ENCODE measurements around the gene GPR132.
"Not testable (repeated sequence)": the region's sequence is repeated elsewhere in the genome, so short reads cannot be mapped to it uniquely, and the experiment has no call there.

Gene GPR132, protein sequence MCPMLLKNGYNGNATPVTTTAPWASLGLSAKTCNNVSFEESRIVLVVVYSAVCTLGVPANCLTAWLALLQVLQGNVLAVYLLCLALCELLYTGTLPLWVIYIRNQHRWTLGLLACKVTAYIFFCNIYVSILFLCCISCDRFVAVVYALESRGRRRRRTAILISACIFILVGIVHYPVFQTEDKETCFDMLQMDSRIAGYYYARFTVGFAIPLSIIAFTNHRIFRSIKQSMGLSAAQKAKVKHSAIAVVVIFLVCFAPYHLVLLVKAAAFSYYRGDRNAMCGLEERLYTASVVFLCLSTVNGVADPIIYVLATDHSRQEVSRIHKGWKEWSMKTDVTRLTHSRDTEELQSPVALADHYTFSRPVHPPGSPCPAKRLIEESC

DNA sequence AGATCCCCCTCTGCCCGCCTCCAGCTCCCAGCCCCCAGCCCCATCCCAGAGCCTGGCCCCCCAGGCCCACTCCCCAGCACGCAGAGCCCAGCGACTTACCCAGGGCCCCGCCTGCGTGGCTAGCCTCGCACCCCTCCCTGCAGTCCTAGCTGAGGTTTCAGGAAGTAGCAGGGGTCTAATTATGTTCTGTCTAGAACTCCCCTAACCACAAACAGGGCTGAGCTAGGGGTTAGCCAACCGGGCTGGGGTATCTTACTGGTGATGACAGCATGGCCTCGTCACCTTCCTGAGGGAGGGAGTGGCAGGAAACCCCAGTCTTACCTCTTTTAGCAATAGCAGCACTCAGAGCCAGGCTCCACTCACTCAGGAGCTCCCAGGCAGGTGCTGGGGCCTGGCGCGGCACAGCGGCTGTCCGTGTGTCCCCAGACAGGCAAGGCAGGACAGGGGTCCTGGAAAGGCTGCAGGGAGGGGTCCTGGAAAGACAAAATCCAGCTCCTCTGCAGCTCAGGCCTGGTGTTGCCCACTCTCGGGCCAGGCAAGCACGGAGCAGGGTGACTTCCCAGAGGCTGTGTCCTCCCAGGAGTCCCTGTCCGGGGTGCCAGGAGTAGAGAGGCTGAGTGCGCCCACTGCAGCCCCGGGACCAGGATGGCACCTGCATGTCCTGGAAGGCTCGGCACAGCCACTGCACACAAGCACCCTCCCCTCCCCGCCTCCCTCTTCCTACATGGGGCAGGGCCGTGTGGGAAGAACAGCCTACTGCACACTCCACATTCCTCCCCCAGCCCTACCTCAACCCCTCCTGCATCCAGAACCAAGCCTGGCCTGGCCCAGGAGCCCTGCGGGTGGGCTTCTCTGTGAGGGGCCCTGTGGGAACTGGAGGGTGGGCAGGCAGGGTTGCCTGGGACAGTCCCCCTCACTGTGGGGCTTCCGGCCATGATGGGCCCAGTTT is at the start of gene GPR132:
TSS of gene GPR132 (minus strand) at position 151 of the 949 bp plus-strand sequence. CDS start 10,010 bp downstream, outside the sequence.
- peak; percentile 84 for DNase-seq

DNA sequence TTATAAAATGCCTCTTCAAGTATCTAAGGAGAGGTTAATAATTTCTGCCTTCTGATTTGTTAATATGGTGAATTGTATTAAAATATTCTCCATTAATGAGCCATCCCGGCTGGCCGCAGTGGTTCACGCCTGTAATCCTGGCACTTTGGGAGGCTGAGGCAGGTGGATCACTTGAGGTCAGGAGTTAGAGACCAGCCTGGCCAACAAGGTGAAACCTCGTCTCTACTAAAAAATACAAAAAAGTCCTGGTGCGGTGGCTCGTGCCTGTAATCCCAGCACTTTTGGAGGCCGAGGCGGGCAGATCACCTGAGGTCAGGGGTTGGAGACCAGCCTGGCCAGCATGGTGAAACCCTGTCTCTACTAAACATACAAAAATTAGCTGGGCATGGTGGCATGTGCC is 44.0 kb upstream of the GPR132 start:
- not testable (repeated sequence) for DNase-seq

DNA sequence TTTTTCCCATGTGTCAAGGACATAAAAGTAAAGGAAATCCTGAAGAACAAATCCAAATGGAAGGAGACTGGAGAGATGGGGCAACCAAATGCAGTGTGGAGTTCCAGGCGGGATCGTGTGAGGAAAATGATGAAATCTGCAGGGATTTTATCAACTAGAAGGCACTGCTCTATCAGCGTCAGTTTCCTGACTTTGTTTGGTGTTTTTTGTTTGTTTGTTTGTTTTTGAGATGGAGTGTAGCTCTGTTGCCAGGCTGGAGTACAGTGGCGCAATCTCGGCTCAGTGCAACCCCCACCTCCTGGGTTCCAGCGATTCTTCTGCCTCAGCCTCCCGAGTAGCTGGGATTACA is 43.3 kb upstream of the GPR132 start:
- DNase-seq, result no peak

DNA sequence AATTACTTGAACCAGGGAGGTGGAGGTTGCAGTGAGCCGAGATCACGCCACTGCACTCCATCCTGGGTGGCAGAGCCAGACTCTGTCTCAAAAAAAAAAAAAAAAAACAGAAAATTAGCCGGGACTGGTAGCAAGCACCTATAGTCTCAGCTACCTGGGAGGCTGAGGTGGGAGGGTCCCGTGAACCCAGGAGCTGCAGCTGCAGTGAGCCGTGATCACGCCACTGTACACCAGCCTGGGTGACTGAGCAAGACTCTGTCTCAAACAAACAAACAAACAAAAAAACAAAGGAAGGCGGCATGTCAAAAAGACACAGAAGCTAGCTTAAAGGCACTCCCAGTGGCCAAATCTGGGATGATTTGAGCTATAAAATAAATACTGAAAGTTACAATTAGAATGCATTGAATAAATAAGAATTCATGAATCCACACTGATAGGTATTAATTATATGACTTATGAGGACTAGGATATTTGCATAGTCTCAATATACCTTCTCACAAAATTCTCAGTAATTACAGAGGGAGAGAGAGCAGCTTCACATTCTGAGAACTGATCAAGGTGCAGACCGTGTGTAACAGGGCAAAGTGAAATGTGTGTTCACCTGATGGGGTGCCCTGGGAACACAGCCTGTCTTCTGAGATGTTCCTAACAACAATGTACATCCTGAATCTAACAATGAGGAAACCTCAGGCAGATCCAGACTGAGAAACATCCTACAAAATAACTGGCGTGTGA is 42.7 kb upstream of the GPR132 start:
- DNase-seq, result no peak

DNA sequence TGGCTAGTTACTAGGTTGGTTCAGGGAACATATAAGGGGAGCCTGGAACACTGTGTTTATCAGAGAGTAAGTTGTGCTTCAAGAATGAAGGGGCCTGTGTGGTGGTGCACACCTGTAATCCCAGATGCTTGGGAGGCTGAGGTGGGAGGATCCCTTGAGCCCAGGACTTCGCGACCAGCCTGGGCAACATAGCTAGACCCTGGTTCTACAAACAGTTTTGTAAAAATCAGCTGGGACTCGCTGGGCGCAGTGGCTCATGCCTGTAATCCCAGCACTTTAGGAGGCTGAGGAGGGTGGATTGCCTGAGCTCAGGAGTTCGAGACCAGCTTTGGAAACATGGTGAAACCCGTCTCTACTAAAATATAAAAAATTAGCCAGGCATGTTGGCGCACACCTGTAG is 42.1 kb upstream of the GPR132 start:
- no peak for DNase-seq

DNA sequence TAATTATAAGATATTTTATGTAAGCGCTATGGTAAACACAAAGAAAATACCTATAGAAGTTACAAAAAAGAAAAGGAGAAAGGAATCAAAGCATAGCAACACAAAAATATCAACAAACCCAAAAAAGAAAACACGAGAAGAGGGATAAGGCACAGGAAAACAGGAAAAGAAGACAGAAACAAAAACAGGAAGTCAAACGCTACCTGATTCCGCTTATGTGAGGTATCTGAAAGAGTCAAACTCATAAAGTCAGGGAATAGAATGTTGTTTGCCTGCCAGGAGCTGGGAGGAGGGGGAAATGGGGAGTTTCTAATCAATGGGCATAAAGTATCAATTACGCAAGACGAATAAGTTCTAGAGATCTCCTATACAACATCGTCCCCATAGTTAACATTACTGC is 39.9 kb upstream of the GPR132 start:
- no peak for DNase-seq

DNA sequence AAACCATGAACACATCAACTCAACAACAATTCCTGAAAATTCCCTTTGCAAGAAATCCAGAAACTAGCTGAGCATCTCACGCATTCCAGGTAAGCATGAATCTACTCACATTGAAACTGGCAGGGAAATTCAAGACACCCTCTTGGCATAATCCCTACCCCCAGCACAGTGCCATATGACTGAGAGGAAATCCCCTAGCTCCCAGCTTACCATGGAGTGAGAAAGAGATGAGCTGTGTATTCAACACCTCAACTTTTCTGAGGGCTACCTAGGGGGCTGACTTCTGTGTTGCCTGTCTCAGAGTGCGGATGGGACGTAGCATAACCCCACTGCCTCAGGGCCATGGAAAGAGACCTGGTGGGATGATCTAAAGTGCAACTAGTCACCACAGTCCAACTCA is 37.7 kb upstream of the GPR132 start:
- no peak for DNase-seq

DNA sequence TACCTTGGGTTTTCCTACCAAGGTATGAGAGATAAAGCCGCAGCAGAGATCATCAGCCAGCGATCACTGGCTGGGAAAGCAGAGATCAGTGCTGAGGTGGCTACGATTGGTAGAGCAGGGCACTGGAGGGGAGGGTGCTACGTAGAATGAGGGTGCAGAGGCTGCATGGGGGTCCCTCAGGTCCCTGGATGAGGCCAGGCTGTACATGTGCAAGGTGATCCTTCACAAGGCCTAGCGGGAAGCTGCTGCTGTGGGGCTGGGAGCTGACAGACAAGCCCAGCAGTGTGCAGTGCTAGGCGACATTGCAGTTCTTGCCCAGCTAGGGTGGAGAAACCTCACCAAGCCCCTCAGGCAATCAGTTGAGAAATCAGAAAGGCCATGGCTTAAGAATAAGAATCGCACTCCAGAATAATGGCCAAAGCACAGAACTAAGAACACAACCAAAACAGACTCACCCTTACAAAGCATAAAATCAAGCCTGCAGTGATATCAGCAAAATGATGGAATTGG is 37.2 kb upstream of the GPR132 start:
- no peak for DNase-seq

DNA sequence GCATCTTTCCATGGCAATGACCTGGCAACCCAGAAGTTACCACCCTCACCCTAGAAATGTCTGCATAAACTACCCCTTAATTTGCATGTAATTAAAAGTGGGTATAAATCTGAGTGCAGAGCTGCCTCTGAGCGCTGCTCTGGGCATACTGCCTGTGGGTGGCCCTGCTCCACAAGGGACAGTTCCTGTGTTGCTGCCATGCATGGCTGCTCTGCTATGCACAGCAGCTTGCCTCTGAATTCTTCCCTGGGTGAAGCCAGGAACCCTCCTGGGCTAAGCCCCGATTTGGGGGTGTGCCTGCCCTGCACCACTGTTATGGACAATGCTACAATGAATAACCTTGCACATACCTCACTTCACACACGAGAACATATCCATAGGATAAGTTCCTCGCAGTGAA is 35.7 kb upstream of the GPR132 start:
- DNase-seq, result no peak

DNA sequence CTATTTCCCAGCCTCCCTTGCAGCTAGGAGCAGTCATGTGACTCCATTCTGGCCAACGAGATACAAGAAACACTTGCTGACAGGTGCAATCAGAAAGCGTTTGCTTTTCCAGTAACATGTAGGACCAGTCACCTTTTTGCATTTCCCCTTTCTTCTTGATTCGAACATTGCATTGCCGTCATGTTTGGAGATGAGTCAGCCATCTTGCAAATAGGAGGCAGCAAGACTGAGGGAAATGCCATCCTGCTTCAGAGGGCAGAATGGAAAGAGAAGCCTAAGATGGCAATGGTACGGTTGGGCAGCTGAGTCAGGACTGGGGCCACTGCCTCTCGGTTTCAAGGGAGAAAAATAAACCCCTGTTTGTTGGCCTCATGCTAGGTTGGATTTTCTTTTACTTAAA is 34.5 kb upstream of the GPR132 start:
- DNase-seq, result no peak

DNA sequence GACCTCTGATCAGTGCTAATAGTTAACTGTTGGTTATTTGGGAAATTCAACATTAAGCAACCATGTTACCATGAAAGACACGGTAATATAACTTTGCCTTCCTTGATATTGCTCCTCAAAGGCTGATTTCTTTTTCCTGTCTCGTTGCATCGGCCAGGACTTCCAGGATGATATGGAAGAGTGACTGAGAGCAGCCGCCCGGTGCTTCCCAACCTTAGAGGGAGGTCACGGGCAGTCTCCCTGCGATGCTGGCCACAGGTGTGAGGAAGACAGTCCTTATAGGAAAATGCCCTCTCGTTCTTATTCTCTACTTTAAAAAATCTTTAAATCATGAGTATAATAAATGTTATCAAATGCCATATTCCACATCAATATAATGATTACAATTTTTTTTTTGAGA is 33.1 kb upstream of the GPR132 start:
- DNase-seq, result no peak

DNA sequence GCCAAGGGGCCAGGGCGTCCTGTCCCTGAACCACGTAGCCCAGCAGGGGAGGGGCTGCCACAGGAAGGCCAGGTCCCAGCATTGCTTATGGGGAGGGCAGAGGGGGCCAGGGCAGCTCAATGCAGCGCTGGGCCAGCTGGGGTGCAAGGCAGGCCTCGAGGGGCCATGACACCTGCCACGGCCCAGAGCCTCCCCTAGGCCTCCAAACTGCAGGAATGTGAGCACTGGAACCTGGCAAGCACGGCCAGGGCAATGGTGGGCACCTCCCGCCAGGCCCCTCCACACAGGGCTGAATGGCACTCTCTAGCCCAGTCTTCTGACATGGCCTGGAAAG is 32.5 kb upstream of the GPR132 start:
- no peak for DNase-seq

DNA sequence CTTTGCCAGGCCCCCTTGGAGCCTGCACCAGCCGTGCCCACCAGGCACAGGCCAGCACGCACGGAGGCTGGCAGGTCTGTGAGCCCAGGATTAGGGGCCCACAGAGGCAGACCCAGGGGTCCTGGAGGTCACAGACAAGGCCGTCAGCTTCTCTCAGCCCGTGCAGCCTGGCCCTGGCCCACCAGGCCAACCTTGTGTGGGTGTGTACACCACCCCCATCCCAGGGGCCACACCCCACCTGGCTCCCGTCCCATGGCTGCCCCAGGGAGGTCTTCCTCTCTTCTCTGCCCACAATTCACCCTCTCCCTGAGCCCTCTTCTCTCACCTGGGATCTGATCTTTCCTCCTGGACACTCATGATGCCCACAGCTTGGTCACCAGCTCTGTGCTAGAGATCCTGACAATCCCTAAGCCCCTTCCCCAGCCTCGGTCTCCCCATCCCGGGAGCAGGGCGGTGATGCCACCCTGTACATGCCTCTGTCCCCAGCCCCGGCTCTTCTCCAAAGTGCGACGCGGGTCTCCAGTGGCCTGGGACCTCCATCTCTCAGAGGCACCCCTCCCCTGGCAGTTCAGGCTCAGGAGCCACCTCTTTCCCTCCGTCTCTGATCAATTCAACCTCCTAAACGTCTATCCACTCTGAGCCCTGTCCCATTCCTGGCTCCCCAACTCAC is 31.1 kb upstream of the GPR132 start:
- no peak for DNase-seq

DNA sequence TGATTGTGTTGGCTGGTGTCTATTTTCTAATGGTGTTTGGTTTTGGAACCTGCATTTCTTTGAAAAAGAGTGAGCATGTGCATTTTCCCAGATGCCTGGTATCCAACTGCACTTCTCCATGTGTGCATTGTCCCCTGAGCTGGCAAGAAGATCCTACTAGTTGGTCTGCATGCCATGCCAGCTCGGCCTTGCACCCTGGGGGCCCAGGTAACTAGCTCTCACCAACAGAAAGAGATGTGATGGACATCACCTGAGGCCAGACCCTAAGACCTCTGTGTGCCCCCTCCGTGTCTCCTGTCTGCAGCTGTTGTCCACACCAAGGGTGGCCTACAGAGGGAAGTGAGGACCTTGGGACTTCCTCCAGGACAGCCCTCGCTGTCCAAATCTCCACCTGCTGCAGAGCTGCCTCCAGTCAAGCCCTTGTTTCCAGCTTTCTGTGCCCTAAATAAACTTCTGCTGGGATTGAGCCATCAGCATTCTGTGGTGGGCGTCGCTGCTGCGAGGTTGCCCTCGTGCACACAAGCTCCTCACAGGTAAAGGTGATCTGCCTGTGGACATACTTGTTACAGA is 30.1 kb upstream of the GPR132 start:
- DNase-seq, result no peak

DNA sequence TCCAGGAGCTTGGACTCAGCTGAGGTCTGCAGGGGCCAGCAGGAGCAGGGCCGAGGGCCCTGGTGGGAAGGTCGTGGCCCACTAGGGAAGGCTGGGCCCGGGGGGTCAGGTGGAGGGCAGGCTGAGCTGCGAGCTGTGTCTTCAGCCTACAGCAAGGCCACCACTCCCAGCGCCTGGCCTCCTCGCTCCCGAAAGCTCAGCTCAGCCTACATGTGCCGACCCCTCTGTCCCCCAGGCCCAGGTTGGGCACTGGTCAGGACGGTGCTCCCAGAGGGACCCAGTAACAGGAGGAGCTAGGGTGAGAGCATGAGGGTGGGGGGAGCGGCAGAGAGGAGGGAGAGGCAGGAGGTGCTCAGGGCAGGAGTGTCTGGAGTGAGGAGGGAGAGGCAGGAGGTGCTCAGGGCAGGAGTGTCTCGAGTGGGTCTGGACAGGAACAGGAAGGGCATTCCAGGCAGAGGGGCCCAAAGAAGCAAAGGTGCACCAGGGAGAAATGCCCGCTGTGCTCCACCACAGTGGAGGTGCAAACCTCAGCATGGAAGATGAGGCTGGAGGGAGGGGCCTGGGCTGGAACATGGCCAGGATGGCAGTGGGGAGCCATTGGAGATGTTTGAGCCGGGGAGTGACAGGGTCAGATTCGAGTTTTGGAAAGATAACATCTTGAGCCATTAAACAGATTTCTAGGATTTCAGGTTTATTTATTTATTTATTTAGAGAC is 29.1 kb upstream of the GPR132 start:
- DNase-seq, result no peak

DNA sequence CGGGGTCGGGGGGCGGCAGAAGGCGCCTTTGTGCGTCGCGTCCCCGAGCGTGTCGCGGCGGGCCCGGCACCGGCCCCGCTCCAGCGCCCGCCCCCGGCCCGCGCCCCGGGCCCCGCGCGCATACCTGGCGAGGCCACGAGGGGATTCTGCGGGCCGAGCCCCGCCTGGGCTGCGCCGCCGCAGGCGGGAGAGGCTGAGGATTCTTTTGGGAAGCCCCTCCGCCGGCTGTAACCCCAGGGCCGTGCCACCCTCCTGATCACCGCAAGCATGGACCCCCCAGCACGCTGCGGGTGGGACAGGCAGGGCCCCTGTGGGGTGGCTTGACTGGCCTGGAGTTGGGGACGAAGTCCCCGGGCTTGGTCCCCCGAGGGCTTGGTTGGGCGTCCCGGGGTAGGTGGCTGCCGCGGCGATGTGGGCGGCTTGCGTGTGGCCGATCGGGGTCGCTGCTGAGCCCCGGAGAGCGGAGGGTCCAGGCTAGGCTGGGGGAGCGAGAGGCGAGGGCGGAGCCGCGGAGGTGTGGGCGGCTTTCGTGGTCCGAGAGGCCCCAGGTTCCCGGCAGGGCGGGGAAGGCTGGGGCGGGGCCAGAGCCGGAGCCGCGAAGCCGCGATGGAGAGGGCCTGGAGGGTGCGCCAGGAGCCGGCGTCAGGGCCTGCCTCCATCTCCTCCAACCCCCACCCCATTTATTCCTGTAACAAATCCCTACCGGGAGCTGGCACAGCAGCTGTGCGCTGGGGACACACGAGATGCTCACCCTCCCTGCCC is 28.4 kb upstream of the GPR132 start:
- no peak for DNase-seq

DNA sequence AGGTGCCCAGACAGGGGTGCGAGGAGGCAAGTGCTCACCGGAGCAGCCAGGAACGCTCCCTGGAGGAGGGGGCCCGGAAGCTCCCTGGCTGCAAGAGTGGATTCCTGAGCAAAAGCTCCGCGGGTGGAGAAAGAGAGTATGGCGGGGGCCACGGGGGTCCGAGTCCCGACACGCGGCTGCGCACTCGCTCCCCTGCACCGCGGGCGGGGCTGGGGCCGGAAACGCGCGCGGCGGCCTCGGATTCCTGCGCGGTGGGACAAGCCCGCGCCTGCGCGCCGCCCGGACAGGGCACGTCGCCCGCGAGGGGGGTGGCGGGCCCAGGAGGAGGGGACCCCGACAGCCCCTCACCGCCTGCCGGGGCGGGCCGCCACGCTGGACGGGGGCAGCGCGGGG is 27.8 kb upstream of the GPR132 start:
- no peak for DNase-seq

DNA sequence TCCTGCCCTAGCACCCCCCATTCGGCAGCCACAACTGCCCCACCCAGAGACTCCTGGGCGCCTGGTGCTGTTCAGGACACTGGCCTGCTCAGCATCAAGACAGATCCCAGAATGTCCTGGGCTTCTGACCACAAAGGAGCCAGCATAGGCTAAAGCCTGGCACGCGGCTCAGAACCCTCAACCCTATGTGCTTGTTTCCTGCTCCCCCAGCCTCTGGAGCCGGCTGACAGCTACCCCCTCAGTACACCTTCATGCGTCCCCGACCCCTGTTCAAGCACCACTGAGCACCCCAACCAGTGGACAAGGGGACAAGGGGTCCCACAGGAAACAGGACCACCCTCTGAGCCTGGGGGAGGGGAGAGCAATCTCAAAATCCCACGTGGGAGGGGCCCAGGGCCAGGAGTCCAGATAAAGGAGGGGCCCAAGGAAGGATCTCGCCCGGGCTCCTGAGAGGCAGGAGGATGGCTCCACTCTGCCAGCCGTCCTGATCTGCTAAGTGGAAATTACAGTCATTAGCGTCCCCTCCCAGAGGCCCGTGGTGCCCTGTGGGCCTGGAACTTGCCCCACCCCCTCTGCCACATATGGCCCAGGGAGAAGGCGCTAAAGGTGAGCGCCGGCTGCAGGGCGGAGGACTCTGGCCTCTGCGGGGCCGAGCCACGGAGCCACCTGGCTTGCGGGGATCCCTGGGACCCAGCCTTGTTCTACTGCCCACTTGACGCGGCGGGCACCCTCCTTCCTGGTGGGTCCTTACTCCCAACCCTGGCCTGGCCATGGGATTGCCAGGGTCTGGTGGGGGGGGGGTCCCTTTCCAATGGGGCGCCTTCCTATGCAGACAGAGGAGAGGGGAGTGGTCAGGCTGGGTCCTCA is 27.2 kb upstream of the GPR132 start:
- DNase-seq, result no peak

DNA sequence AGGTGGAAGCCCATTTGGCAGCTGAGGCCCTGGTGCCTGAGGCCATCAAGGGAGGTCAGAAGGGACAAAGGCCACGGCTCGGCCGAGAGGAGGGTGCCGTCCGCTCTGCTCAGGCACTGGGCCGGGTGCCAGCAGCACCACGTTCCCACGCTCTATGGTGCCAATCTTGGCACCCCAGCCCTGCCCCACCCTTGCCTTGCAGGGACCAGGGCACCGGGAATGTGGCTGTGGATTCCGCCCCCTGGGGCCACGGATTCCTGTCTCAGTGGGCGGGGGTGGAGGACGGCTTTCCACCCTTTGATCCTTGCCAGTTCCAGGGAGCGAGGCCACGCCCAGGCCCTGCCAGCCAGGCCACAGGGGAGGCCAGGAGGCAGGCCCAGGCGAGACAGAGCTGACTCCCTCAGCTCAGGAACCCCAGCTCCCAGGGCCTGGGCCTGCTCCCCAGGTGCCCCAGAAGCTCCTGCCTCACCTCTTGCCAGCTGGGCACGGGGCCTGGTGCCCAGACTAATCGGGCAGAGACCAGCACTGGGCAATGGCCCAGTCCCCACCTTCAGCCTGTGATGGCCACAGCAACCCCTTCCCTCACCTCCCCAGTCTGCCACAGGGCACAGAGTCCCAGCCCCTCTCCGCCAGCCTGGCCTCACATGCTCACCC is 26.4 kb upstream of the GPR132 start:
- no peak for DNase-seq
